A673 (cell line): Measurements from ENCODE around the gene CLCN2. TPM values are rescaled to one million over a fixed set of nuclear protein-coding genes. Genes with fewer than 3 reads are reported as not detected.

Experiments
- BruUV-seq: library from RNA; stranded (reverse); fragments of 400-500 nt; replicated peaks from 2 replicates; lab custom pipeline; 2021; lab: Mats Ljungman, UMichigan
- CTCF ChIA-PET: fragments of 300-600 bp; sonication (Branson Sonifier 250); formaldehyde crosslinking; loops from one replicate; lab custom pipeline; 2022; ENCODE audit warnings: antibody characterized with exemption; lab: Charles Lee
- POLR2A ChIA-PET: fragments of 300-600 bp; sonication (Branson Sonifier 250); formaldehyde crosslinking; loops from one replicate; lab custom pipeline; 2022; ENCODE audit warnings: antibody characterized with exemption; ENCODE audit not compliant: low non-redundant PET; lab: Charles Lee
- DNase-seq: peaks from one replicate; pipeline ENCODE4 v3.0.0-alpha.2; 2015; ENCODE audit warnings: low spot score
- H3K27ac ChIP-seq: fragments of 200-600 bp; sonication (generic); 2 replicates; pipeline ENCODE4 v1.5.1; 2016; ENCODE audit warnings: mixed run types, low read depth, mild to moderate bottlenecking, mixed read lengths, antibody characterized with exemption, low read length; ENCODE audit not compliant: poor library complexity, severe bottlenecking
- H3K27me3 ChIP-seq: fragments of 200-600 bp; sonication (generic); replicated peaks from 2 replicates; pipeline ENCODE4 v1.6.1; 2017; ENCODE audit warnings: mixed run types, low read depth, mild to moderate bottlenecking, mixed read lengths, antibody characterized with exemption, low read length; ENCODE audit not compliant: insufficient read depth, poor library complexity
- H3K36me3 ChIP-seq: fragments of 200-600 bp; sonication (generic); 2 replicates; pipeline ENCODE4 v1.6.1; 2016; ENCODE audit warnings: mixed run types, mild to moderate bottlenecking, mixed read lengths, antibody characterized with exemption, low read length; ENCODE audit not compliant: insufficient read depth, poor library complexity, severe bottlenecking
- H3K4me1 ChIP-seq: fragments of 200-600 bp; sonication (generic); 2 replicates; pipeline ENCODE4 v1.6.1; 2017; ENCODE audit warnings: mixed run types, mild to moderate bottlenecking, mixed read lengths, antibody characterized with exemption, low read length; ENCODE audit not compliant: insufficient read depth, poor library complexity, severe bottlenecking
- H3K4me3 ChIP-seq: fragments of 200-600 bp; sonication (generic); 2 replicates; pipeline ENCODE4 v1.5.1; 2016; ENCODE audit warnings: low read depth, mixed run types, mild to moderate bottlenecking, mixed read lengths, low read length; ENCODE audit not compliant: poor library complexity, severe bottlenecking
- H3K9me3 ChIP-seq: fragments of 200-600 bp; sonication (generic); 2 replicates; pipeline ENCODE4 v1.6.1; 2016; ENCODE audit warnings: mixed run types, low read depth, mild to moderate bottlenecking, mixed read lengths, antibody characterized with exemption, low read length; ENCODE audit not compliant: poor library complexity, severe bottlenecking
- EZH2 ChIP-seq: fragments of 200-600 bp; sonication (generic); IDR thresholded peaks from 2 replicates; pipeline ENCODE4 v1.6.1; 2017; ENCODE audit warnings: borderline replicate concordance, low read depth, mild to moderate bottlenecking, mixed read lengths, antibody characterized with exemption, low read length; ENCODE audit not compliant: poor library complexity, severe bottlenecking
- intact Hi-C: fragments of 100-400 bp; cut with micrococcal nuclease; formaldehyde crosslinking; loops from one replicate; pipeline ENCODE4 v1.10.0; 2022; ENCODE audit not compliant: unreplicated experiment
- total RNA-seq: library from RNA; stranded (reverse); gene quantifications from 2 replicates; pipeline ENCODE4 v1.2.3, GENCODE V29; 2021
- TF ChIP-seq, protein P1 (sequence below): fragments of 300-800, 200-600 bp; sonication (generic); conservative IDR thresholded peaks from 2 replicates; pipeline ENCODE4 v1.5.1; 2017; ENCODE audit warnings: low read depth, mild to moderate bottlenecking, antibody characterized with exemption, low read length, moderate library complexity, mixed read lengths

CLCN2 gene
- total RNA-seq, 1 experiment from 2014 or later: 11.2 TPM

DNA sequence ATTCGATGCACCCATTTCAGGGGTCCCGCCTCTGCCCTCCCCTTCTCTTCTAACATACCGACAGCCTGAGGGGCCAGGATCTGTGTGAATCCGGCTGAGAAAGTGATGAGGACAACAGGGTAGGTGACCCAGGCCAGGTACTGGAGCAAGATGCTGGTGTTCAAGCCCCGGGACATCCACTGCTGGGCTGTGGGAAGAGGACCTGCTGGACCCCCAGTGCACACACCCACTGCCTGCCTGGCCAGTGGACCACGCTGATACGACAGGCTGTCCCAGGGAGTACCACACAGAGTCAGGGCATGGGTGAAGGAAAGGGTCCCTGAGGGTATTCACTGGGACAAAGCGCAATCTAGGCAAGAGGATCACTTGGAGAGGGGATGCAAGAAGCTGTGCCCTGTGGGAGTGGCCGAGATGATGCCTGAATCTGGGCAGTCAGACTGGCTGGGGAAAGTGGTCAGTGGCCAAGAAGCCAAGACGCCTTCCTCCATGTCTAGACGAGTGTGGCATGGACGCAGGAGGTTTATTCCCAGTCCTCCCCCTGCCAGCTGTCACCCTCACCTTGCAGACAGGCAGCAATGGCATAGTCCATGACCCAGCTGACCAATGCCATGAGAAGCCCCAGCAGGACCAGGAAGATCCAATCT, 3.2 kb downstream of the CLCN2 start:
- H3K4me3 ChIP-seq: no peak overlapping the region
- H3K4me1 ChIP-seq: peaks cover 11% of the 10 kb centered on the region
- no peaks in the 10 kb centered on the region for H3K9me3 ChIP-seq
- intact Hi-C loops: no loop called here
- ChIA-PET POLR2A (no interaction called here), CTCF (no interaction called here)
- H3K27ac ChIP-seq: no peak overlapping the region
- no peaks in the 10 kb centered on the region for H3K36me3 ChIP-seq
- BruUV-seq: no TSS peak
- TF ChIP-seq EZH2: no peak
- TF ChIP-seq, protein P1, sequence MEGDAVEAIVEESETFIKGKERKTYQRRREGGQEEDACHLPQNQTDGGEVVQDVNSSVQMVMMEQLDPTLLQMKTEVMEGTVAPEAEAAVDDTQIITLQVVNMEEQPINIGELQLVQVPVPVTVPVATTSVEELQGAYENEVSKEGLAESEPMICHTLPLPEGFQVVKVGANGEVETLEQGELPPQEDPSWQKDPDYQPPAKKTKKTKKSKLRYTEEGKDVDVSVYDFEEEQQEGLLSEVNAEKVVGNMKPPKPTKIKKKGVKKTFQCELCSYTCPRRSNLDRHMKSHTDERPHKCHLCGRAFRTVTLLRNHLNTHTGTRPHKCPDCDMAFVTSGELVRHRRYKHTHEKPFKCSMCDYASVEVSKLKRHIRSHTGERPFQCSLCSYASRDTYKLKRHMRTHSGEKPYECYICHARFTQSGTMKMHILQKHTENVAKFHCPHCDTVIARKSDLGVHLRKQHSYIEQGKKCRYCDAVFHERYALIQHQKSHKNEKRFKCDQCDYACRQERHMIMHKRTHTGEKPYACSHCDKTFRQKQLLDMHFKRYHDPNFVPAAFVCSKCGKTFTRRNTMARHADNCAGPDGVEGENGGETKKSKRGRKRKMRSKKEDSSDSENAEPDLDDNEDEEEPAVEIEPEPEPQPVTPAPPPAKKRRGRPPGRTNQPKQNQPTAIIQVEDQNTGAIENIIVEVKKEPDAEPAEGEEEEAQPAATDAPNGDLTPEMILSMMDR: no peak
- DNase-seq: no peak
- H3K27me3 ChIP-seq: no peaks in the 10 kb centered on the region

DNA sequence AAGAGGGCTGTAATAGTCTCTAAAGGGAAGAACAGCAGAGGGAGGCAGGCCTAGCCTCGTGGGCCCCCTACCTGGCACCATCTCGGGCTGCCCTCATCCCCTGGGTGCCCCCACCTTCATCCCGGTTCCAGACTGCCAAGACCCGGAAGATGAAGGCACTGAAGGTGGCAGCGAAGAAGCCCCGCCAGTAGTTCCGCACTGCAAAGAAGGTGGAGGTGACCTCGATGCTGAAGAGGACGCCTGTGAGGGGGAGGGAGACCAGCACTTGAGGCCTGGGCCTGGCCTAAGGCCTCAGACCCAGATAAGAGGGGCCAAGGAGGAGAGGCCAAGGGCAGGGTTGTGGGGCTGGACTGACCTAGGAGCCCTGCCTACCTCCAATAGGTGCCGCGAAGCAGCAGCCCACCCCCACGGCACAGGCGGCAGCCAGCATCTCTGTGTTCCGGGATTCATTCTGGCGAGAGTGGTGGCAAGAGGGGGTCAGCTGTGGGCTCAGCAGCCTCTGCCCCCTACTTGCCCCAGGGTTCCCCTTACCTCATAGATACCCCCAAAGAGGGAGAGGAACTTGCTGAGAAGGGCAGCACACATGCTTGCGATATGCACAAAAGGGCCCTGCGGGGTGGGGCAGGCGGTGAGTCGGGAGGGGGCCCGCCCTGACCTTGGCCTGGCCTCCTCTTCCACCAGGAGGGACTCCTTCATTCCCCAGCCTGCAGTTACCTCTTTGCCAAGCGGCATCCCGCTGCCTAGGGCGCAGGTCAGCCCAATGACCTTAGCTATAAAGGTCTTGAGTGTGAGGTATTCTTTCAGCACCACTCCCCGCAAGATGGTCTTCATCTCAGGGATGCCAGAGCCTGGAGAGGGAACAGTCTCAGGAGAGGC, 3.9 kb downstream of the CLCN2 start:
- Histone ChIP-seq H3K36me3 (peaks cover under 1% of the 10 kb centered on the region), H3K4me1 (peaks cover 11% of the 10 kb centered on the region), H3K27me3 (no peaks in the 10 kb centered on the region), H3K27ac (no peak overlapping the region), H3K9me3 (no peaks in the 10 kb centered on the region), H3K4me3 (no peak overlapping the region)
- CTCF ChIA-PET: interaction anchor here (0.6 kb wide), 1 partner anchor 462 kb away, joined by 7 read pairs; no protein-coding TSS in a partner anchor
- intact Hi-C loops: no loop called here
- POLR2A ChIA-PET: no interaction called here
- DNase-seq: no peak
- TF ChIP-seq, protein P1: no peak
- TF ChIP-seq EZH2: no peak
- no TSS peak for BruUV-seq

DNA sequence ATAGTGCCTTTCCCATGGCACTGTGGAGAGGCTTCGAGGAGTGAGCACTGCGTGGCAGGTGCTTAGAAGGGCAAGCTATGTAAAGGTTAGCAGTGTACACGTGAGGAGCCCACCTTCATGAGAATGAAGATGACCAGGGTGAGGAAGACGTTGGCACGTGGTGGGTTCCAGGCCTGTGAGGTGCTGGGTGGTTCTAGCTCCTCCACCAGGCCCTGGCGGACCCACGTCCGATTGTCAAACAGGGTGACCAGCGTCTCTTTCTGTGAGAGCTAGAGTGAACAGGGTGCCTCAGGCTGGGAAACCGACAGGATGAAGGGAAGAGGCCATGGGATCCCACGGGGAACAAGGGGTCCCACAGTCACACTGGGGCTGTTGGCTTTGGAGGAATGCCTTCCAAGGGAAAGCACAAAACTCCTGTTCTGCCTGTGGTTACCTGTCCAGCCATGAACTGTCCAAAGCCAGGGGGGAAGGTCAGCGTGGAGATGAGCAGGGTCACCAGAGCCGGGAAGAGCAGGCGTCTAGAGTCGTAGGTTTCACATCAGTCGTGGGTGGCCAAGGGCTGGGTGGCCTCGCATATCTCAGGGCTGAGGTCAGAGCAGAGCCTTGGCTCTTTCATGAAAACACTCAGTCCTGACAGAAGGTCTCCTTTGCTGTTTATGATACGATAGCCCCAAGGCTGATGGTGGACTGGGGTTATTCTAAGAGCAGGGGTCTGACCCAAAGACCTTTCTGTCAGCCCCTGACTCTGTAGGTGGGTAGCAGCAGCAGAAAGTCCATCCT, 6.0 kb downstream of the CLCN2 start:
- Histone ChIP-seq H3K9me3 (no peaks in the 10 kb centered on the region), H3K36me3 (peaks cover 5% of the 10 kb centered on the region), H3K4me1 (peaks cover 4% of the 10 kb centered on the region), H3K4me3 (no peak overlapping the region), H3K27me3 (no peaks in the 10 kb centered on the region), H3K27ac (no peak overlapping the region)
- no TSS peak for BruUV-seq
- intact Hi-C loops: no loop called here
- CTCF ChIA-PET: interaction anchor here (0.7 kb wide), 1 partner anchor 158 kb away, joined by 3 read pairs; no protein-coding TSS in a partner anchor
- TF ChIP-seq EZH2: no peak
- TF ChIP-seq, protein P1: no peak
- POLR2A ChIA-PET: no interaction called here
- no peak for DNase-seq
